IMR-90 (cell line): ENCODE results near the gene PCARE. TPM values are rescaled to one million over a fixed set of nuclear protein-coding genes. Genes with fewer than 3 reads are reported as not detected.

Experiments used
- ATAC-seq: fragments of 200-7000 bp; cut with Tn5 transposase; 2 replicates; pipeline ENCODE4 v1.9.1; 2020; ENCODE audit warnings: low read depth, mild to moderate bottlenecking, moderate library complexity
- BruUV-seq: library from RNA; stranded (reverse); fragments of 400-500 nt; replicated peaks from 2 replicates; lab custom pipeline; 2021; lab: Mats Ljungman, UMichigan
- CTCF ChIA-PET: fragments of 300-600 bp; formaldehyde crosslinking; extraction: SDS; loops from one replicate; lab custom pipeline; 2021; ENCODE audit warnings: antibody characterized with exemption; lab: Yijun Ruan, JAX
- POLR2A ChIA-PET: fragments of 300-600 bp; sonication (Branson Sonifier 250); formaldehyde crosslinking; loops from one replicate; lab custom pipeline; 2022; ENCODE audit warnings: antibody characterized with exemption; ENCODE audit not compliant: unreplicated experiment; lab: Charles Lee
- DNase-seq: peaks from one replicate; pipeline ENCODE4 v3.0.0; 2013
- H2AFZ ChIP-seq: replicated peaks from 2 replicates; pipeline ENCODE3; 2013; ENCODE audit warnings: low read length, mild to moderate bottlenecking; ENCODE audit not compliant: poor library complexity
- H2AK5ac ChIP-seq: 2 replicates; pipeline ENCODE4 v1.6.1; 2013; ENCODE audit warnings: low read depth, low read length, inconsistent platforms
- H2AK9ac ChIP-seq: replicated peaks from 2 replicates; pipeline ENCODE3; 2013; ENCODE audit warnings: mild to moderate bottlenecking, low read depth, low read length, moderate library complexity; ENCODE audit not compliant: poor library complexity
- H2BK120ac ChIP-seq: 2 replicates; pipeline ENCODE4 v1.6.1; 2013; ENCODE audit warnings: low read depth, low read length, inconsistent platforms
- H2BK15ac ChIP-seq: 3 replicates; pipeline ENCODE4 v1.6.1; 2013; ENCODE audit warnings: low read depth, low read length, inconsistent platforms
- H2BK20ac ChIP-seq: 2 replicates; pipeline ENCODE4 v1.6.1; 2013; ENCODE audit warnings: low read depth, mild to moderate bottlenecking, inconsistent platforms, low read length, moderate library complexity
- H2BK5ac ChIP-seq: 2 replicates; pipeline ENCODE4 v1.6.1; 2013; ENCODE audit warnings: mild to moderate bottlenecking, low read depth, low read length, inconsistent platforms; ENCODE audit not compliant: poor library complexity, severe bottlenecking
- H3K14ac ChIP-seq: replicated peaks from 2 replicates; pipeline ENCODE4 v1.6.1; 2013; ENCODE audit warnings: low read depth, low read length, inconsistent platforms
- H3K18ac ChIP-seq: 2 replicates; pipeline ENCODE4 v1.6.1; 2013; ENCODE audit warnings: low read depth, low read length, control low read depth
- H3K23ac ChIP-seq: 2 replicates; pipeline ENCODE4 v1.6.1; 2013; ENCODE audit warnings: low read depth, low read length, inconsistent platforms
- H3K27ac ChIP-seq: 2 replicates; pipeline ENCODE4 v1.5.1; 2013; ENCODE audit warnings: mild to moderate bottlenecking, control low read depth, low read length; ENCODE audit not compliant: insufficient read depth
- H3K27me3 ChIP-seq: 2 replicates; pipeline ENCODE4 v1.6.1; 2013; ENCODE audit warnings: low read length; ENCODE audit not compliant: control insufficient read depth, insufficient read depth
- H3K36me3 ChIP-seq: 2 replicates; pipeline ENCODE4 v1.6.1; 2013; ENCODE audit warnings: low read length, mixed read lengths; ENCODE audit not compliant: control insufficient read depth, insufficient read depth
- H3K4ac ChIP-seq: 2 replicates; pipeline ENCODE4 v1.6.1; 2013; ENCODE audit warnings: low read depth, low read length, inconsistent platforms
- H3K4me1 ChIP-seq: 2 replicates; pipeline ENCODE4 v1.6.1; 2013; ENCODE audit warnings: low read length, mixed read lengths; ENCODE audit not compliant: control insufficient read depth, insufficient read depth
- H3K4me2 ChIP-seq: 2 replicates; pipeline ENCODE4 v1.6.1; 2013; ENCODE audit warnings: low read depth, mild to moderate bottlenecking, control low read depth, low read length, moderate library complexity
- H3K4me3 ChIP-seq: 2 replicates; pipeline ENCODE4 v1.5.1; 2013; ENCODE audit warnings: low read depth, mild to moderate bottlenecking, control low read depth, low read length, moderate library complexity; ENCODE audit not compliant: insufficient read depth
- H3K56ac ChIP-seq: 2 replicates; pipeline ENCODE4 v1.6.1; 2013; ENCODE audit warnings: low read length, inconsistent platforms; ENCODE audit not compliant: insufficient read depth; ENCODE audit errors: extremely low read depth
- H3K79me1 ChIP-seq, 2 experiments: 2 replicates each; pipeline ENCODE4 v1.6.1; 2013; ENCODE audit warnings: low read length in 2 of 2, inconsistent platforms in 1 of 2, low read depth in 1 of 2
- H3K9ac ChIP-seq: 2 replicates; pipeline ENCODE4 v1.6.1; 2013; ENCODE audit warnings: low read depth, low read length, control low read depth
- H3K9me1 ChIP-seq: 2 replicates; pipeline ENCODE4 v1.6.1; 2013; ENCODE audit warnings: low read length, inconsistent platforms; ENCODE audit not compliant: insufficient read depth
- H3K9me3 ChIP-seq: 2 replicates; pipeline ENCODE4 v1.6.1; 2013; ENCODE audit warnings: low read length; ENCODE audit not compliant: control insufficient read depth, insufficient read depth
- H4K20me1 ChIP-seq: 2 replicates; pipeline ENCODE4 v1.6.1; 2013; ENCODE audit warnings: low read length, inconsistent platforms; ENCODE audit not compliant: insufficient read depth
- H4K5ac ChIP-seq: 2 replicates; pipeline ENCODE4 v1.6.1; 2013; ENCODE audit warnings: mild to moderate bottlenecking, low read depth, low read length, control low read depth
- H4K8ac ChIP-seq, 2 experiments: 2 replicates each; pipeline ENCODE4 v1.6.1; 2013; ENCODE audit warnings: low read depth in 2 of 2, low read length in 2 of 2, control low read depth in 1 of 2, inconsistent platforms in 1 of 2
- H4K91ac ChIP-seq: 2 replicates; pipeline ENCODE4 v1.6.1; 2013; ENCODE audit warnings: low read depth, low read length, inconsistent platforms; ENCODE audit not compliant: insufficient read depth
- CHD1 ChIP-seq: IDR thresholded peaks from 2 replicates; pipeline ENCODE4 v1.6.1; 2012; ENCODE audit warnings: low read depth, low read length, improper control_type of control experiment
- MAZ ChIP-seq: IDR thresholded peaks from 2 replicates; pipeline ENCODE4 v1.6.1; 2012; ENCODE audit warnings: low read depth, mild to moderate bottlenecking, low read length, improper control_type of control experiment, moderate library complexity, borderline replicate concordance
- NFE2L2 ChIP-seq: fragments of 150-350 bp; IDR thresholded peaks from 2 replicates; pipeline ENCODE4 v1.6.1; 2016; ENCODE audit warnings: low read depth, mild to moderate bottlenecking, low read length
- POLR2A ChIP-seq: IDR thresholded peaks from 2 replicates; pipeline ENCODE4 v1.6.1; 2012; ENCODE audit warnings: mild to moderate bottlenecking, low read depth, low read length
- RFX5 ChIP-seq: IDR thresholded peaks from 2 replicates; pipeline ENCODE4 v1.8.0; 2012; ENCODE audit warnings: low read depth, mild to moderate bottlenecking, low read length, moderate library complexity
- WGBS, 2 experiments: methylation state at CpG; one replicate each; pipeline versions ENCODE4 v1.1.5 to v1.1.7; 2013; ENCODE audit warnings: missing lambda C conversion rate in 2 of 2; ENCODE audit not compliant: insufficient read length in 1 of 2; ENCODE audit errors: extremely low coverage in 2 of 2; 5-methylcytosine and 5-hydroxymethylcytosine counted together
- dilution Hi-C: fragments of 300-500 bp; cut with HindIII; formaldehyde crosslinking; loops from one replicate; pipeline ENCODE4 v1.14.3; 2018; ENCODE audit warnings: low sequenced_read_pairs; ENCODE audit not compliant: unreplicated experiment
- in situ Hi-C: fragments of 300-500 bp; cut with MboI; formaldehyde crosslinking; loops from 3 replicates; pipeline ENCODE4 v1.14.3; 2019; ENCODE audit warnings: low sequenced_read_pairs, inconsistent platforms, mixed read lengths
- intact Hi-C: fragments of 100-400 bp; cut with micrococcal nuclease; formaldehyde crosslinking; loops from 2 replicates; pipeline ENCODE4 v1.10.0; 2022
- polyA plus RNA-seq, 3 experiments: library from polyadenylated mRNA; depleted of rRNA; stranded (reverse); fragments of >200 nt; gene quantifications; 2 replicates each; pipeline ENCODE4 v1.2.3, GENCODE V29; 2012; ENCODE audit warnings: low replicate concordance in 1 of 3
- total RNA-seq: library from RNA; depleted of rRNA; stranded (reverse); fragments of >200 nt; gene quantifications from 2 replicates; pipeline ENCODE4 v1.2.3, GENCODE V29; 2012

PCARE gene
- total and polyA plus RNA-seq, 2 of the 4 experiments (the other 2 are of a cell fraction) = not detected

DNA sequence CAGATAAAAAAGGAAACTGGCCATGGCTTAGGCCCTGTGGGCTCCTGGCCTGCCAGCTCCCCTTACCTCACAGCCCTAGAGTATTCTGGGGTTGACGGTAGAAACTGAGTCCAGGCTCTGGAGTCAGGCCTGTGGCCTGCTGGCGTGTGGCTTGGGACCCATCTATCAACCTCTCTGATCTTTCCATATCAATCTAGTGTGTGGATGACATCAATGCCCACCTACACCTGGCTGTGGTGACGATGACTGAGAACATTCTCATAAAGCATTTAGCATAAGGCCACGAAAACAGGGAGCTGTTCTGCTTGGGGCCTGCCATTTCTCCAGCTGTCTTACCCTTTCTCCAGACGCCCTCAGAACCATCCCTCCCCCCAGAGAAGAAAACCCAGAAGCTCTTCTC is 17.9 kb downstream of the PCARE start:
- no peaks in the 10 kb centered on the region for H3K9me1 ChIP-seq
- no peaks in the 10 kb centered on the region for H4K20me1 ChIP-seq
- no peak overlapping the region for H3K23ac ChIP-seq
- no CpG with 5 or more reads among the region's 5 CpGs for WGBS, 2 experiments
- BruUV-seq = no TSS peak
- H3K27ac ChIP-seq = no peak overlapping the region
- H3K9ac ChIP-seq = no peak overlapping the region
- no peaks in the 10 kb centered on the region for H3K79me1 ChIP-seq
- in situ Hi-C loops (no loop called here), intact Hi-C loops (no loop called here), dilution Hi-C loops (no loop called here)
- no peak overlapping the region for H4K5ac ChIP-seq
- H2AK9ac ChIP-seq = no peak overlapping the region
- no peaks in the 10 kb centered on the region for H3K9me3 ChIP-seq
- ChIA-PET CTCF (no interaction called here), POLR2A (no interaction called here)
- H3K56ac ChIP-seq = no peak overlapping the region
- no peak overlapping the region for H4K91ac ChIP-seq
- no peak for TF ChIP-seq RFX5
- no peak for TF ChIP-seq NFE2L2
- no peak for TF ChIP-seq POLR2A
- no peak for TF ChIP-seq CHD1
- no peak for TF ChIP-seq MAZ
- ATAC-seq (no peak), DNase-seq (no peak)
- H2BK120ac ChIP-seq = no peak overlapping the region
- H2BK5ac ChIP-seq = no peak overlapping the region
- peaks cover 14% of the 10 kb centered on the region for H3K27me3 ChIP-seq
- H3K4me1 ChIP-seq = no peaks in the 10 kb centered on the region
- H2AK5ac ChIP-seq = no peak overlapping the region
- H3K4me2 ChIP-seq = no peak overlapping the region
- no peak overlapping the region for H4K8ac ChIP-seq
- no peak overlapping the region for H3K4me3 ChIP-seq
- no peak overlapping the region for H3K14ac ChIP-seq
- H2AFZ ChIP-seq = no peak overlapping the region
- H2BK15ac ChIP-seq = no peak overlapping the region
- H3K36me3 ChIP-seq = no peaks in the 10 kb centered on the region
- no peak overlapping the region for H2BK20ac ChIP-seq
- no peak overlapping the region for H3K4ac ChIP-seq
- no peak overlapping the region for H3K18ac ChIP-seq
